ENCODE measurements around the gene SORBS1. TPM values are rescaled to one million over a fixed set of nuclear protein-coding genes. Genes with fewer than 3 reads are reported as not detected.

Gene SORBS1
- total RNA-seq, 1 experiment from 2014 or later: 4.1 TPM

DNA sequence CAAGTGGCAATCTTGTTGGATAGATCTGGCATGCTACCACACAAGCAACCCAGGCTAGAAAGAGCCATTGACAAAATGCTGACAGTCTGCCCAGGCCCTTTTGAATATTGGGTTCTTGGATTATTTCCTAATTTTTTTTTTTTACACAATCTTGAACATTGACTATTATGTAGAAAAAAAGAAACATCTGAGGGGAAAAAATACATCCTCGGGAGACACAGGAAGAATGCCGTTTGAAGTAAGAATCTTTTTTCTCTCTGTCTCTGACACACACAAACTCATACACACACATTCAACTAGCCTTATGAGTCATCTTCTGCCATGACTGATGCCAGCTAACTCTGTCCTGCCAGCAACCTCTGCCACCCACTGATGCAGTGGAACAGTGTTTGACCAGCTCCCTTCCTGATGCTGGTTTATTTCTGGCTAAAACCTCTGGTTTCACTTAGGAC is 47.2 kb downstream of the SORBS1 start:
- CTCF ChIA-PET: no interaction called here
- intact Hi-C loops (cut with micrococcal nuclease): no loop called here
- DNase-seq: peak; percentile 79

DNA sequence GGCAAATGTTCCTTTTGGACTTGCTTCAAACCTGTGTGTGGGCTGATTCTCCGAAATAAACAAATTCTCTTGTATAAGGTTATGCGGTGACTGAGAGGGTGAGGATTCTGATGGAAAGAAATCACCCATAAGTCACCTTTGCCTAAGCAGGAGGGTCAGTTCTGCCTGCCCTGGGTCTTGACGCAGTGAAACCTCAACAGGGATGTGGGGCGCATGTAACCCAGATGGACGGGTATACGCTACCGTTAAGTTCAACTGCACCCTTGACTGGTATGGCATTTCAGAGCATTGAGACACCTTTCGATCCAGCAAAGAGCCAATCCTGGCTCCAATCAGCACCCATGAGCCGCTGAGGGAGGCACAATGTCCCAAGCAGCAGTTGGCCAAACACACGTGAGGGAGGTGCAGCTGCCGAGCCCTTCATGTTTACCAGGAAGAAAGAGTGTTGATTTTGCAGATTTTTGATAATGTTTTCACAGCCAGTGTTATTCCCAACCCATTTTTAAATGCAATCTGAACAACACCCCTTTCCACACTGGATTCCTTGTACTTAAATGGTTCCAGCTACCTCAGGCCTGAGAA is 48.1 kb downstream of the SORBS1 start:
- intact Hi-C loops (cut with micrococcal nuclease): no loop called here
- no peaks in the 10 kb centered on the region for H3F3A ChIP-seq (ENCODE audit: low read length, unreplicated experiment)
- H3K79me2 ChIP-seq (ENCODE audit: low read length): no peaks in the 10 kb centered on the region
- no peaks in the 10 kb centered on the region for H3K9me3 ChIP-seq (ENCODE audit: low read length)
- no peak overlapping the region for H3K9ac ChIP-seq (ENCODE audit: low read length)
- BruUV-seq (replicated peaks): no TSS peak
- CTCF ChIA-PET: no interaction called here
- no peaks in the 10 kb centered on the region for H4K20me1 ChIP-seq (ENCODE audit: low read length)
- TF ChIP-seq EZH2 (IDR thresholded peaks at IDR 0.05; ENCODE audit: low read length, unreplicated experiment): no peak
- TF ChIP-seq EZH2phosphoT487 (IDR thresholded peaks at IDR 0.05; ENCODE audit: borderline replicate concordance, low read length): no peak
- TF ChIP-seq, protein P1, sequence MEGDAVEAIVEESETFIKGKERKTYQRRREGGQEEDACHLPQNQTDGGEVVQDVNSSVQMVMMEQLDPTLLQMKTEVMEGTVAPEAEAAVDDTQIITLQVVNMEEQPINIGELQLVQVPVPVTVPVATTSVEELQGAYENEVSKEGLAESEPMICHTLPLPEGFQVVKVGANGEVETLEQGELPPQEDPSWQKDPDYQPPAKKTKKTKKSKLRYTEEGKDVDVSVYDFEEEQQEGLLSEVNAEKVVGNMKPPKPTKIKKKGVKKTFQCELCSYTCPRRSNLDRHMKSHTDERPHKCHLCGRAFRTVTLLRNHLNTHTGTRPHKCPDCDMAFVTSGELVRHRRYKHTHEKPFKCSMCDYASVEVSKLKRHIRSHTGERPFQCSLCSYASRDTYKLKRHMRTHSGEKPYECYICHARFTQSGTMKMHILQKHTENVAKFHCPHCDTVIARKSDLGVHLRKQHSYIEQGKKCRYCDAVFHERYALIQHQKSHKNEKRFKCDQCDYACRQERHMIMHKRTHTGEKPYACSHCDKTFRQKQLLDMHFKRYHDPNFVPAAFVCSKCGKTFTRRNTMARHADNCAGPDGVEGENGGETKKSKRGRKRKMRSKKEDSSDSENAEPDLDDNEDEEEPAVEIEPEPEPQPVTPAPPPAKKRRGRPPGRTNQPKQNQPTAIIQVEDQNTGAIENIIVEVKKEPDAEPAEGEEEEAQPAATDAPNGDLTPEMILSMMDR (conservative IDR thresholded peaks at IDR 0.05; ENCODE audit: low read depth, low read length): no peak
- no peak overlapping the region for H3K27ac ChIP-seq (ENCODE audit: low read length)
- ATAC-seq (no peak), DNase-seq (no peak)
- POLR2A ChIA-PET (ENCODE audit: unreplicated experiment): interaction anchor here (0.5 kb wide), 1 partner anchor 63 kb away, joined by 5 read pairs; no protein-coding TSS in a partner anchor
- no peak overlapping the region for H2AFZ ChIP-seq (ENCODE audit: low read length)
- no peak overlapping the region for H3K4me3 ChIP-seq (ENCODE audit: low read length)
- H3K36me3 ChIP-seq (ENCODE audit: low read depth, low read length): no peaks in the 10 kb centered on the region
- peaks cover 21% of the 10 kb centered on the region for H3K4me1 ChIP-seq (ENCODE audit: insufficient read depth, low read length)
- H3K9me2 ChIP-seq (replicated peaks; ENCODE audit: low read length): no peaks in the 10 kb centered on the region
- H3K4me2 ChIP-seq (ENCODE audit: low read length): no peak overlapping the region; the same call in 1 of the 2 replicates
- H3K27me3 ChIP-seq (ENCODE audit: low read length): no peaks in the 10 kb centered on the region

More for the DNA sequence above, 47.2 kb downstream of the SORBS1 start:
- POLR2A ChIA-PET (ENCODE audit: unreplicated experiment): no interaction called here
- no peaks in the 10 kb centered on the region for H3K36me3 ChIP-seq (ENCODE audit: low read depth, low read length)
- no peak overlapping the region for H3K4me3 ChIP-seq (ENCODE audit: low read length)
- H3K27me3 ChIP-seq (ENCODE audit: low read length): no peaks in the 10 kb centered on the region
- no peaks in the 10 kb centered on the region for H4K20me1 ChIP-seq (ENCODE audit: low read length)
- TF ChIP-seq, protein P1 (conservative IDR thresholded peaks at IDR 0.05; ENCODE audit: low read depth, low read length): no peak
- no peak for TF ChIP-seq EZH2phosphoT487 (IDR thresholded peaks at IDR 0.05; ENCODE audit: borderline replicate concordance, low read length)
- TF ChIP-seq EZH2 (IDR thresholded peaks at IDR 0.05; ENCODE audit: low read length, unreplicated experiment): no peak
- no peak overlapping the region for H2AFZ ChIP-seq (ENCODE audit: low read length)
- no peaks in the 10 kb centered on the region for H3K9me2 ChIP-seq (replicated peaks; ENCODE audit: low read length)
- peaks cover 28% of the 10 kb centered on the region for H3K4me1 ChIP-seq (ENCODE audit: insufficient read depth, low read length)
- H3K9ac ChIP-seq (ENCODE audit: low read length): no peak overlapping the region
- no peak overlapping the region for H3K27ac ChIP-seq (ENCODE audit: low read length)
- no peaks in the 10 kb centered on the region for H3K79me2 ChIP-seq (ENCODE audit: low read length)
- no TSS peak for BruUV-seq (replicated peaks)
- no peaks in the 10 kb centered on the region for H3F3A ChIP-seq (ENCODE audit: low read length, unreplicated experiment)
- peak; percentile 80 for ATAC-seq
- no peaks in the 10 kb centered on the region for H3K9me3 ChIP-seq (ENCODE audit: low read length)
- H3K4me2 ChIP-seq (ENCODE audit: low read length): peak overlapping the region; percentile 66

DNA sequence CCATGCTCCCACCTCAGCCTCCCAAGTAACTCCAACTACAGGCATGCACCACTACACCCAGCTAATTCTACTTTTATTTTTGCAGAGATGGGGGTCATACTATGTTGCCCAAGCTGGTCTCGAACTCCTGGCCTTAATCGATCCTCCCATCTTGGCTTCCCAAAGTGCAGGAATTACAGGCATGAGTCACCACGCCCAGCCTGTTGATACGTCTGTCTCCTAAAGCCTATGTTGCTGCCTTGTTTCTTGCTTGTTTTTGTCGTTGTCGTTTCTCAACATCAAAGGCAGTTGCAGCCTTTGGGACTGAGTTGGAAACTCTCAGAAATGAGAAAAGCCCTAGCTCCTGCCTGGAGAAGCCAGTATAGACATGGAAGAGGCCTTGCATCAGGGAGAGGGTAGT is 49.9 kb downstream of the SORBS1 start:
- intact Hi-C loops (cut with micrococcal nuclease): no loop called here
- H3K4me3 ChIP-seq (ENCODE audit: low read length): no peak overlapping the region
- no peak overlapping the region for H3K4me2 ChIP-seq (ENCODE audit: low read length)
- no peak for DNase-seq
- no peaks in the 10 kb centered on the region for H3K36me3 ChIP-seq (ENCODE audit: low read depth, low read length)
- TF ChIP-seq, protein P1 (conservative IDR thresholded peaks at IDR 0.05; ENCODE audit: low read depth, low read length): no peak
- TF ChIP-seq EZH2 (IDR thresholded peaks at IDR 0.05; ENCODE audit: low read length, unreplicated experiment) (no peak), EZH2phosphoT487 (IDR thresholded peaks at IDR 0.05; ENCODE audit: borderline replicate concordance, low read length) (no peak)
- no peaks in the 10 kb centered on the region for H3F3A ChIP-seq (ENCODE audit: low read length, unreplicated experiment)
- CTCF ChIA-PET: no interaction called here
- no peaks in the 10 kb centered on the region for H3K9me2 ChIP-seq (replicated peaks; ENCODE audit: low read length)
- peaks cover 15% of the 10 kb centered on the region for H3K4me1 ChIP-seq (ENCODE audit: insufficient read depth, low read length)
- no peak overlapping the region for H3K27ac ChIP-seq (ENCODE audit: low read length)
- no peaks in the 10 kb centered on the region for H4K20me1 ChIP-seq (ENCODE audit: low read length)
- H3K79me2 ChIP-seq (ENCODE audit: low read length): no peaks in the 10 kb centered on the region
- POLR2A ChIA-PET (ENCODE audit: unreplicated experiment): no interaction called here
- H3K9me3 ChIP-seq (ENCODE audit: low read length): no peaks in the 10 kb centered on the region
- no TSS peak for BruUV-seq (replicated peaks)
- H3K9ac ChIP-seq (ENCODE audit: low read length): no peak overlapping the region
- H3K27me3 ChIP-seq (ENCODE audit: low read length): no peaks in the 10 kb centered on the region
- H2AFZ ChIP-seq (ENCODE audit: low read length): no peak overlapping the region
- no peak for ATAC-seq
